ENCODE results near the gene GRAMD2A.

Gene GRAMD2A

GRCh38 chr15:72197460-72198355 lies at the start of gene GRAMD2A:
TSS of gene GRAMD2A (minus strand) at chr15:72197787.
- peak; percentile 90 for DNase-seq (ENCODE audit: low spot score)

- DNase-seq (ENCODE audit: low spot score): no peak
These were observed 45.3 kb upstream of the GRAMD2A start for GRCh38 chr15:72242775-72243370.

GRCh38 chr15:72239652-72240051 lies 42.1 kb upstream of the GRAMD2A start:
- DNase-seq (ENCODE audit: low spot score): no peak

DNA sequence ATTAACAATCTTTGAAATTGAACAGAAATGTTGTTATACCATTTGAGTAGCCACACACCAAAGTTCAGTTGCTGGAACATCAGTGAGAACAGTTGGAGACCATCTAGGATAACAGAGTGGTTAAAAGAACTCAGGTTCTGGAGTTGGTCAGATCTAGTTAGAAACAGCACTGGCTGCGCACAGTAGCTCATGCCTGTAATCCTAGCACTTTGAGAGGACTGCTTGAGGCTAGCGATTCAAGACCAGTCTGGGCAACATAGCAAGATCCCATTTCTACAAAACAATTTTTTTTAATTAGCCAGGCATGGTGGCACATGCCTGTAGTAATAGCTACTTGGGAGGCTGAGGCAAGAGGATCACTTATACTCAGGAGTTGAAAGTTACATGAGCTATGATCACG lies 41.0 kb upstream of the GRAMD2A start:
- no peak for DNase-seq (ENCODE audit: low spot score)

DNA sequence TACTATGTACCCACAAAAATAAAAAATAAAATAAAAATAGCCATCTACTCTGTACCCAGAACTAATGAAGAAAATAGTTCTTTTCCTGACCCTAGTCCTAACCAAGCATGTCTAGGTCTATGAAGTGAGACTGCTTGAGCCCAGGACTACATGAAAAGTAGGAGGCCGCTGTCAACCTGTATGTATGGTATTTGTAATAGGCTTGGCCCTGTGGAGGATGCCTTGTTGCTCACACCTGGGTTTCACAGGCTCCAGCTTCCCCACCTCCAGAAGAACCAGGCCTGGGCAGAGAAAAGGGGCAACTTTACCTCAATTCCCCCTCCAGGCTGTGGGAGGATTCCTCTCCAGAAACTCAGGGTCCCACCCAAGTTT lies 40.3 kb upstream of the GRAMD2A start:
- no peak for DNase-seq (ENCODE audit: low spot score)

DNA sequence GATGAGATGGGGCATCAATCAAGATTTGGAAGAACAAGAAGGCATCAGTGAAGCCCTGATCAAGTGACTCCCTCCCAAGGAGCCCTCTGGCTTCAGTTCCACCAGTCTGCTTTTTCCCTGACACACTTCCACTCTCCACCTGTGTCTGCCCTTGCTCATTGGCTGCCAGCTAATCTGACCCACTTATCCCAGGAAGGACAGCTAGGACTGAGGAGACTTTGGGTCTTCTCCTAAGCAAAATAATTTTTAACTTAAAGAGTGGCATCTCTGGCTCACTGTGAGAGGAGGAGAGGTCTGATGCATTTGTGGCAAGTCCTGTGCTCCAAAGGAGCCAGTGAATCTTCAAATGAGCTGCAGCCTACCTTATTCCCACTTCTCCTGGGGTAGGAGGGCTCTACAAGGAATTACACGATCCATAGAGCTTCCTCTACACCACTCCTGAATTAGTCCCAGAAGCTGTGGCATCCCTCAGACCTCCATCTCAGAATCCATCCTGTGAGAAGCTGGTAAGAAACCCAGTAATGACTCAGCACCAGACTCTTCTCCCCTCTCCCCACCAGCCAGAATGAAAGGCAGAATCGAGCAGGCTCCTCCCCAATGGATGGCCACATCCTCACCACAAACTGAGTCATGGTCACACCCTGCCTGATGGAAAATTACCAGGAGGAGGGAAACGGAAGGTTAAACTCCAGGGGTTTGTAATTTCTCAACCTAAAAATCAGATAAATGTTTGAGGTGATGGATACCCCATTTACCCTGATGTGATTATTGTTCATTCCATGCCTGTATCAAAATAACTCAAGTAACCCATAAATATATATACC lies 39.7 kb upstream of the GRAMD2A start:
- peak; percentile 85 for DNase-seq (ENCODE audit: low spot score)

DNA sequence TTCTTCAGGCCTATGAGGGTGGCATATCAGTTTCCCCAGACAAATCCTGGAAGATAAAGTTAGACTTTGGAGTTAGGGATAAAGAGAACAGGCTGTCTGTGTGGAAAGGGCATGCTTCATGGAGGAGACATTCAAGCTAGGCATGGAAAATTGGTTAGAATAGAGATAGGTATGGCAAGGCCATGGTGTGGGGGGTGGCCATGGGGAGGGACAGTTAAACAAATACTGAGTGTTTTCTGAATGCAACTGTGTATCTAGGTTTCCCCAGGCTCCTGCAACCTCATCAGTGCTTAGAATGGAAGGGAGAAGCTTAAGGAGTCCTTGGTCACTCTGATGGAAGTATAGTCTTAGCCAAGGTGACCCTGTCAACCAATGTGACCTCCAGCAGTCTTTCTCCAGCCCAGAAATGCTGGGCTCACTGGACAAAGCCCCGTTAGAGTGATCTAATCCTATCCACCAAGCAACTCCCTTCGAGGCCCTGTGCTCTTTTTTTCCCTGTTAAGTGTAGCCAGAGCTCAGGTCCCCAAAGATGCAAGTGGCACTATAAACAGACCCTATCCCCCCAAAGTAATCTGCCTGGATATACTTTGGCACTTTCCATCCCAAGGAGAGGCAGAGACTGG lies 38.9 kb upstream of the GRAMD2A start:
- no peak for DNase-seq (ENCODE audit: low spot score)

DNA sequence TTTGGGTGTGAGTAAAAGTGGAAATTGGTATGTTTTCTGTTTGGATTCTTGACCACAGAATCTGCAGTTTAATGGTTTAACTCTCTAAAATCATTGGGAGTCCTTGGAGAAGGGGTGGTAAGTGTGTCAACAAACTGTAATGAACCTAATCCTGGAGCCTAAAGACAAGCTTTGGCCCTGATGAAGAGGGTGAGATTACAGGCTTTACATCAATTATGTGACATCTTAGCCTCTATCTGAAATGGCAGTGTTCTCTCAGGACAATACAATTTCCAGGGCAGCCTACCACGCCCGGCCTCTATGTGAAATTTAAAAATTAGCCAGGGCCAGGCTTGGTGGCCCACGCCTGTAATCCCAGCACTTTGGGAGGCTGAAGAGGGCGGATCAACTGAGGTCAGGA lies 37.7 kb upstream of the GRAMD2A start:
- no peak for DNase-seq (ENCODE audit: low spot score)

DNA sequence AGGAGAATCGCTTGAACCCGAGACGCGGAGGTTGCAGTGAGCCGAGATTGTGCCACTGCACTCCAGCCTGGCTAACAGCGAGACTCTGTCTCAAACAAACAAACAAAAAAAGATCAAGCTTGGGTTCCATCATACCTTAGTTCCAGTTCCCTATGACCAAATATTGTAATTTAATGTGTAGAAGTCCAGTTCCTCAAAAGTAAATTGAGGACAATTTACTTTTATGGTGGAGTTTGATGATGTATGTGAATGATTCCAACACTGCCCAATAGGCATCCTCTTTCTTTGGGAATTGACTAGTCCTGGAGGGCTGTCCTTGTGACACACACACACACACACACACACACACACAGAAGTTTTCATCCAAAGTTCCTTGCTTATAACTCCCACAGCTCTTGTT lies 36.2 kb upstream of the GRAMD2A start:
- DNase-seq (ENCODE audit: low spot score): no peak

DNA sequence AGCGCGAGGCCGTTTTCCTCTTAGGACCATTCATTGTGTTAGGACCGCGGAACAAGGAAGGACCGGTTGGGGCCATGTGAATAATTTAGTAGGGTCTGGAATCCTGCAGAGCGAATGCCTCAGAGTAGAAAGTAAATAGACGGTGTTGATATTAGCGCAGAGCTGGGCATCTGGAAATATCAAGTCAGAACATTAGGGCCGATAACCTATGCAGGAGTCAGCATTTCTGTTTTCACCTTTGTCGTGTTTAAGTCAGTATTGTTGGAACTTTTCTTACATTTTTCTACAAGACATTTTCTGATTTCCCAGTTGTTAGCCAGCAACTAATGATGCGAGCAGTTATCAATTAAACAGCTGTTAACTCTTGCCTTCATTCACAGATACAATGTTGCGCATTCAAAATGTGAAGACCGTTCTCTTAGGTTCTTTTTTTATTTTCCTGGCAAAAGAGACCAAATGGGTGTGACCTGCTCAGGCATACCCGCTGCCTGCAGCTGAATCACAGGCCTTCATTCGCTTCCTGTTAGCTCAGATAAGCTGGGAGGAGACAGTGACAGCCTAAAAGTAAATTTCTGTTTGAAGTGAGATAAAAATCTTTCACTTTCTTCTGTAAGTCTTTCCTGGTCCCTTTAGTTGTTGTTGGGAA lies 34.4 kb upstream of the GRAMD2A start:
- DNase-seq (ENCODE audit: low spot score): peak; percentile 52

- DNase-seq (ENCODE audit: low spot score): peak; percentile 95
These were observed 33.7 kb upstream of the GRAMD2A start, which contains the start of gene PKM for GRCh38 chr15:72231066-72231832. TSS of gene PKM (minus strand) at chr15:72231190. CDS start at chr15:72219097, 12,093 bp downstream.

- peak; percentile 84 for DNase-seq (ENCODE audit: low spot score)
These were observed 32.8 kb upstream of the GRAMD2A start for GRCh38 chr15:72230197-72231065.

- DNase-seq (ENCODE audit: low spot score): no peak
These were observed 32.3 kb upstream of the GRAMD2A start for GRCh38 chr15:72229947-72230196.

DNA sequence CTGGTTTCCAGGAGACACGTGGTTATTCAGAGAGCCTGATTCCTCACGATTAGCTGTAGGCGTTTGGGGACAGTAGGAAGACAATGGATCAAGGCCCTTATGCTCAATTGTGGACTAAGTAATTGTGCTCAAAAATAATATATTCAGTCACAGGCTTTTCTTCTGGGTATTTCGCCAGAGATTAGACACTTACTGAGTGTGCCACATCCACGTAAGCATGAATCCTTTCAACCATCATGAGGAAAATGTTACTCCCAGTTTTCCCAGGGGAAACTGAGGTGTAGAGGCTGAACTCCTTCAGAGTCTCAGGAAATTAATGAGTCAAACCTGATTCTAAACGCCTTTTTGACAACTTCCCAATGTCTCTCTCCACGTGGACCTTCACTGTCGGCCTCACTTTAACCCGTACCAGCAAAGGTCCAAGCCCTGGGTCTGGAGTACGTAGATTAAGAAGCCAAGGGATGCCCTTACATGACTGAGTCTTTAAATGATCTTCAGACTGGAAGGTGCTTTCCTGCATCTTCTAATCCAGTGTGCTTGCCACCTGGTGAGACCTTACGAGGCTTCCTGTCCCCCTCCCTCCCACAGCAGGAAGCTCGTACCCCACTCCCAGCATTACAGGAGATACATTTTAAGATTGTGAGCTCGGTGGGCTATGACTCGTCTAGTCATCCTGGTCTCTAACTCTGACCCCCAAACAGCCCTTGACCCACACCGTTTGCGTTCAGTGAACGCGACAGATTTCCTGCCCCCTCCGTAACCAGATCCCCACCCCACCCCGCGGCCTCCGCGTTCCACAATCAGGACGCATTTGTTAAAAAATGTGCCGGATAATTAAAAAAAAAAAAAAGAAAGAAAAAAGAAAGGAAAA lies 31.7 kb upstream of the GRAMD2A start:
- DNase-seq (ENCODE audit: low spot score): no peak

DNA sequence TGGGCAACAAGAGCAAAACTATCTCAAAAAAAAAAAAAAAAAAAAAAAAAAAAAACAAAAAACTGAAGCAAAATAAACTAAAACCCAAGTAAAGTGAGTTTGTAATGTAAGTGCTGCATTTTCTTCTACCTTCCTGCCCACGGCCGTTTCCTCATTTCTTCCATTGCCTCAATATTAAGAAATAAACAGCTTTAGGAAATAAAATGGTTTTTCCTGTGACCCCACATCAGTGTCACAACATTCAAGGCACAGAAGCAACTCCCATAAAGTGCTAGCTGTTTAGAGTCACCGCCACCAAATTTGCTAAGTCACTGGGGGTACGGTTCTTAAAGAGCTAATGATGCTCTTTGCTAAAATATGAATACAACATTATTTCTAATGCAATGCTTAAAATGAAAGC lies 30.1 kb upstream of the GRAMD2A start:
- DNase-seq (ENCODE audit: low spot score): no peak

GRCh38 chr15:72227192-72227586 lies 29.6 kb upstream of the GRAMD2A start:
- no peak for DNase-seq (ENCODE audit: low spot score)

- DNase-seq (ENCODE audit: low spot score): no peak
These were observed 25.7 kb upstream of the GRAMD2A start for GRCh38 chr15:72223278-72223677.

DNA sequence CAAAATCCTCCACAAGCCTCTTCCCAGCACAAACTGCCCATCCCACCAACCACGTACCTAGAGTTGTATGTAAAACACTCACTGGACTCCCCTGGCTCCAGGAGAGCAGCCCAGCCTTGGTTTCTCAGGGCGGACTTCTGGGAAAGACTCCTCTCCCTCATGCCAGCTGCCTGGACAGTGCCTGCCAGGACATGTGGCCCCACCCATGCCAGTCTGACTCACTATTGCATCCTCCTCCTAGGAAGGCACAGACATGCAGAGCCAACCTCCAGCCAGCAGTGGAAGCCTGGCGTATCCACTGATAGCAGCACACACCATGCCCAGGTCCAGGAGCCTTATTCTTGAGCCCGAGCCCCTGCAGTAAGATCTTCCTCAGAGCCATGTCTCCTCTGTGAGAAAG lies 24.8 kb upstream of the GRAMD2A start:
- DNase-seq (ENCODE audit: low spot score): no peak

DNA sequence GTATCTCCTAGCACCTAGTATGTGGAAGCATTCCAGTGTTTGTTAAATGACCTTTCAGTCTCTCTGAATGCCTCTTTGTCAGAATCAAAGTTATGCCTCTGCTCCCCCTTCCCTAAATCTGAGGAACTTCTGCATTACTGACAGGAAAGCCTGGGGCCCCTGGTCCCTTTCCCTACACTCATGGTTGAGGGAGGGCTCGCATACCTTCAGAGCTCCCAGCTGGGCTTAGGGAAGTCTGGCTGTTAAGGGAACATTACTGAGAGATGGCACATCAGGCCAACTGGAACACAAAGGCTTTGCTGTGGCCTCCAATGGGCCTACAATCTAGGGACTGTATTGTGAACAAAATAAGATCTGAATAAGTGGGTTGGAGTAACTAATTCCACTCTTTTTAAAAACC lies 23.1 kb upstream of the GRAMD2A start:
- no peak for DNase-seq (ENCODE audit: low spot score)

Data from HuH-7 (cell line).